Stimulated activated CD4-positive, alpha-beta T cell treated with anti-CD3 and anti-CD28 coated beads, TNF-alpha, amount 100 ng/mL, for 4 hours (primary cell): Measurements from ENCODE around the gene AQP1.

Experiments
- DNase-seq, 3 experiments: peaks; one replicate each; pipeline ENCODE4 v3.0.0-alpha.2; 2020; ENCODE audit warnings: low read depth in 3 of 3

Gene AQP1

DNA sequence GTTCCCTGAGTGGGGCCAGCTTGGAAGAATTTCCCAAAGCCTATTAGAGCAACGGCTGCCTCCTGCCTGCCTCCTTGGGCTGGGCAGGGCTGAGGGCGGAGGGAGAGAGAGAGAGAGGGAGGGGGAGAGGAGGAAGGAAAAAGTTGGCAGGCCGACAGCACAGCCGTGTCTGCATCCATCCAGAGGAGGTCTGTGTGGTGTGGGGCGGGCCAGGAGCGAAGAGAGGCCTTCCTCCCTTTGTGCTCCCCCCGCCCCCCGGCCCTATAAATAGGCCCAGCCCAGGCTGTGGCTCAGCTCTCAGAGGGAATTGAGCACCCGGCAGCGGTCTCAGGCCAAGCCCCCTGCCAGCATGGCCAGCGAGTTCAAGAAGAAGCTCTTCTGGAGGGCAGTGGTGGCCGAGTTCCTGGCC, at the start of gene AQP1:
Gene AQP1, plus strand, starts transcription at position 293 of the 409 bp plus-strand sequence. Its CDS starts 57 bp downstream, at position 350.
- DNase-seq: no peak

DNA sequence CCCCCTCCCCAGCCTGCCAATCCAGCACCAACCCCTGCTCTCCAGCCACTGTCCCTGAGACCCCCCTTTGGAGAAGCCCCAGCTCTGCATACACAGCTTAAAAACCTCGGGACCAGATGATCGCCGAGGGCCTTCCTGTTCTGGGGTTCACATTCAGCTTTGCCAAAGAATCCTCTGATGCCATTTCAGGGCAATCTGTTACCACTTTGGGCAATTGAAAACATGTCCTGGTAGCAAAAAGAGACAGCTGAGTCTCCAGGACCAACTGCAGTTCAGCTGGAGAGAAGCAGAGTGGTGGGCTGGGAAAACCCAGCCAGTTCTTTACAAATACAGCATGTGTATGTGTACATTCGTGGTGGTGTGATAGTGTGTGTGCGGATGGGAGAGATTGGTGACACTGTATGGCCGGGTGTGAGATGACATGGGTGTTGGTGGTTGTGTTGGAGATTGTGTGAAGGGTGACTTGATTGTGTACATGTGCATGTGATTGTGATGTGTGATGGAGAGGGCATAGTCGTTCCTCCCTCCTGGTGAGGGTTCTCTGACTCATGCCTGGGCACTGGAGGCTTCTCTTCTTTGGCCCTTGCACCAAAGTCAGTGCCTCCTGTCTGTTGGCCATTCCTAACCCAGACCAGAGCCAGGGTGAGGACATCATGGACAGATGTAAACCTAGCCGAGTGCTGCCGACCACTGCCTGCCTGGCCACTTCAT, 48.5 kb upstream of the AQP1 start:
- DNase-seq: no peak

DNA sequence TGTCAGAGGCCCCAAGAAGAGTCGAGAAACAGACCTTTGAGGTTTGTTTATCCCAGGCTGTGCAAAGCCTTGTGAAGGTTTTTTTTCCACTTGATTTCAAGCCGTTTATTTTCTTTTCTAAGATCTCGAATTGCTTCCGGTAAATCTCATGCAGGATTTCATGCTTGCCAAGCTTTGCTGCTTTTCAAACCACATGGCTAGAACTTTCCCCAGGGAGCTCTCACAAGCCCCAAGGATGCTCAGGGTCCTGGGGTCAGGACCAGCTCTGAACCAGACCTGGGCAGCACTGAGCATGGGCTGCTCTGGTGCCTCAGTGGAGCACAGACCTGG, 48.0 kb upstream of the AQP1 start:
- DNase-seq: no peak

DNA sequence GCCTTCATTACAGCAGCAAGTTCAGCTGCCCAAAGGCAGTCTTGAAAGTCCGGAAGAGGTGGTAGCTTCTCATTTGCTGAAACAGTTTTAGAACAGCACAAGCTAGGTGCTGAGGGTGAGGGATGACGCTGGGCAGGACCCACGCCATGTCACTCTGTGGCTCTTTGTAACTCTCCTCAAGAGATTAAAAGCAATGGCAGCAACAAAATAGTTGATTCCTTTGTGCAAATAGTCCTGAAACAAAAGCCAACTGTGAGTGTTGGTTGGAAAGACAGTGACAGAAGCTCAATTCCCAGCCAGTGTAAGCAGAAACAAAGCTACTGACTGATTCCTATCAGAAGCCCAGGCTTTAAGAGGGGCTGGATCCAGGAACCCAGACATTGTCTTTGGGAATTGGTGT, 47.6 kb upstream of the AQP1 start:
- DNase-seq: no peak

DNA sequence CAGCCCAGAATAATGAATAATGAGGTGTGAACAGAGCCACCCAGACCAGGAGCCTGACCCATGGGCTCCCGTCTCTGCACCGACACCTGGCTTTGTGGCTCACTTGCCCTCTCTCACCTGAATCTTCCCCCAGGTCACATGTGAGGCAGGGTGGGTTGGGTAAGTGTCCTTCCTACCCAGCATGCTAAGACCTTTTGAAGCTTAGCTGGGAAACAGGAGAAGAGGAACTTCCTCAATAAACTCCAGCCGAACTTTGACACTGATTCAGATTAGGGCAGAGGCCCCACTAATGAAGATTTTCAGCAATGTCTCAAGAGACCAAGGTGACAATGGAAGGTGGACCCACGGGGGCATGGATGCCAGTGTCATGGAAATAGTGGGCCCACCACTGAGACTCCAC, 46.6 kb upstream of the AQP1 start:
- no peak for DNase-seq

DNA sequence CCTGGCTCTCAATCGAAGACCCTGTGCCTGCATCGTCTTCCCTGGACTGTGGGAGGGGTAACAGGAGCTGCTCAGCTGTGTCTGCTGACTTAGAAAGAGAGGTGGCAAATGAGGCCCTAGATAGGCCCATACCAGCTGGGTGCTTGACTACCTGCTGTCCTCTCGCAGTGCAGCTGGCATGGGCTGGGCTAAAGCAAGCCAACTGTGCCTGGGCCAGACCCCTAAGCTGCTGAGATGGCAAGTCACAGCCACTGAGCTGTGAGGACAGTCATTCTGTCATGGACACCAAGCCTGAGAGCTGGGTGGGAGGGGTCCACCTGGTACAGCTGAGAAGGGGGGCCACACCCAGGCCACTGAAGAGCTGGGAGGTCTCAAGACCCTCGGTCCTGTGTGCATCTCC, 45.8 kb upstream of the AQP1 start:
- DNase-seq: no peak

DNA sequence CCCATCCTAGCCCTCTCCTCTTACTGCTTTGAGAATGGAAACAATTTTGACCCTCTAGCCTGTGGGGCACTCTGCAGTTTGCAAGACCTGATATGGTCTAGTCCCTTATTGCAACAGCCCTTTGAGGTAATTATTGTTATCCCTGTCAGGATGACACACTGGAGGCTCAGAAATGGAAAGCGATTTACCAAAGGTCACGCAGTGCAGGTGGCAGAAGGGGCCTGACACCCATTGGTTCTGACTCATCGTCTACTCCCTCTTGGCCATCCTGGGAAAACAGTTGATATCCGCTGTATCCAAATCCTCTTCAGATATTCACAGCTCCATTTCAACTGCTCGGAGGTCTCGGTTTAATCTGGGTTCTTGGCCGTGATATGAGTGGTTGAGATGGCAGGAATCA, 44.7 kb upstream of the AQP1 start:
- DNase-seq: no peak

DNA sequence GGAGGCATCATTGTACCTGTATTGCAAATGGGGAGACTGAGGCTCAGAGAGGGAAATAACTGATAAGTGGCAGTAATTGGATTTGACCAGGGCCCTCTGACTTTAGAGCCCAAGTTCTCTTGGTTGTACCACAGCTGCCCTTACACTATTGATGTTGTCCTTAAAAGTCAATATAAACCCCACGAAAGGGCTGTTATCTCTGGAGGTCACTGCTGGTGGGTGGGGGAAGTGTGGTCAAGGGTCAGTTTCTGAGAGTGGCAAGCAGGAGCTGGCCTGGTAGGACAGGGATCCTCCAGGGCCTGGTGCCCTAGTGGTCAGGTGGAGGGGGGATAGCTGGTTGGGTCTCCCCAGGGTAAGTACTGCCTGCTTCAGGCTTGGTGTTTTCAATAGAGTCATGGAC, 44.2 kb upstream of the AQP1 start:
- no peak for DNase-seq

DNA sequence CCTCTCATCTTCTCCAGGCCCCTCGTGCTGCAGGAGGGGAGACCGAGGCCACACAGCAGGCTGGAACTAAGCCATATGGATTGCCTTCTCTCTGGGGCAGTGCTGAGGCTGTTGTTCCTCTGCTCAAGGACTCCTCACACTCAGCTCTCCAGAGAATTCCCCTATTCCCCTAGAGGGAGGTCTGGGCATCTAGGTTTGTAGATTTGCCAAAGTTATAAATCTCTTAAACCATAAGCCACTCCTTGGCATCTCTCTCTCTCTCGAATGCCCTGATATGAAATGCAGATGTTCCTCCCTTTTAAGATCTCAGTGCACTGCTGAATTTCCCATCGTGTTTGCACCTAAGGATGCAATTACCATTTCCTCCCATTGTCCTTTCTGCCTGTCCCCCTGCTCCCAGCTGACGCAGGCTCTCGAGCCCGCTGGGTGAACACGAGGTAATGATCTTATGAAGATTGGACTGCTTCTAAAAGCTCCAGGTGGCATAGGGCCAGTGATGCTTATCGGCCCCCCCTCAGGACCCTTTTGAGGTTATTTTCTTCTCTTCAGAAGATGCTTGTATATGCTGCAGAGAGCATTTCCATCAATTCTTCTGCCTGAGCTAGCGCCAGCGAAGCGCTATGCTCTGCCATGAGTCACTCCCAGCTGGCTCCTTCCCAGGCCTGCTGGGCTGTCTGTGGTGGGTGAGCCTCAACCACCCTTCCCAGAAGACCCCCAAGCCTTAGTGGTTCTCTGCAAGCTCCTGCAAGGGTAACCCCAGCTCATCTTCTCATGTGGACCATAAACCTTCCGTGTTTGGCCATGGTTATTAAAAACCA, 41.6 kb upstream of the AQP1 start:
- no peak for DNase-seq

DNA sequence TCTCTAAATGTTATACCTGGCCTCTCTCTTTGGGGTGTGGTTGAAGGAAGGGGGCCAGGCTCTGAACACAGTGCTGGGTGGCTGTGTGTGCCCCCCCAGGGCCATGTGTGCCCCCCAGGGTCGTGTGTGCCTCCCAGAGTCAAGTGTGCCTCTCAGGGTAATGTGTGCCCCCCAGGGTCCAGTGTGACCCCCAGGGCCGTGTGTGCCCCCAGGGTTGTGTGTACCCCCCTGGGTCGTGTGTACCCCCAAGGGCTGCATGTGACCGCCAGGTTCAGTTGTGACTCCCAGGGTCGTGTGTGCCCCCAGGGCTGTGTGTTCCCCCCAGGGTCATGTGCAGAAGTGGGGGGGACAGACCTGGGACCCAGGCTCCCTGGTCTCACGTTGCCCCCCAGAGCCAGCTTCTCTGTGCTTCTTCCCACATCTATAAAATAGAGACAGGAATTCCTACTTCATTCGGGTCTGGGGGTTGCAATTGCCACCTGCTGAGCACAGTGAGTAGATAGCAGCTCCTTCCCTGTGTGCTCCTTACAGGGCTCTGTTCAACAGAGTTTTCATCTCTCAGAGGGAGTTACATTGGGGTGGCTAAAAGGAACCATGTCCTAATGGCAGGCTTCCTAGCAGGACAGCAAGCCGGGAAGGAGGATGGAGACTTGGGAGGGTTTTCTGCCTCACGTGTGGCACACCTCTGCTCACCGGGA, 40.7 kb upstream of the AQP1 start:
- DNase-seq: no peak

DNA sequence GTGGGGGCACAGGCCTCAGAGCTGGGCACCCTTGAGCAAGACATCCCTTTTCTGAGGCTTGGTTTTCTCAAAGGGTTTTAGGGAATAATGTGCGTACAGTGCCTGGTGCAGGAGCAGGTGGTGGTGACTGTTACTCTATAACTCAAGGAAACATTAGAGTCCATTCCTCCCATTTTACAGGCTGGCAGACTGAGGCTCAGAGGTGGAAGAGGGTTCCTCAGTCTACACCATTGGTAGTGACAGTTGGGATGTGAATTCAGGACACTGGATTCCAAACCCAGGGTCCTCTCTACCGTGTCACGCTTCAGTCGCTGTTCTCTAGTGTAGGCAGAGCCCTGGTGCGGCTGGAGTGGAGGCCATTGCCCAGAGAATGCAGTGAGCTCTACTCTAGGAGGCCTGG, 40.0 kb upstream of the AQP1 start:
- no peak for DNase-seq

DNA sequence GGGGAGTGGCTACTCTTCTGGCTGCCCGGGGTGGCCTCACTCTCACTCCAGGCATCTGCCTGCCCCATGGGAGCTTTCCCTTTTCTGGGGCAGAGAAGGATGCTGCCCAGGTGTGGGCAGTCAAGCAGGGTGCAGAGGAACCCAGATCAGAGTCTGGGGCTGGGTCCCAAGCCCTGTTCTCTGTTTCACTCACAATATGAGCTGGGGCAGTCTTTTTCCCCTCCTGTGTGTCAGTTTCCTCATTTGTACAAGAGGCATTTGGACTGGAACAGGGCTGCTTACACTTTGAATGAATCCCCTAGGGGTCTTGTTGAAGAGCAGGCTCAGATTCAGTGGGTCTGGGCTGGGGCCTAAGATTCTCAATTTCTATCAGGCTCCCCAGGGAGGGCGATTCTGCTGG, 38.4 kb upstream of the AQP1 start:
- no peak for DNase-seq

DNA sequence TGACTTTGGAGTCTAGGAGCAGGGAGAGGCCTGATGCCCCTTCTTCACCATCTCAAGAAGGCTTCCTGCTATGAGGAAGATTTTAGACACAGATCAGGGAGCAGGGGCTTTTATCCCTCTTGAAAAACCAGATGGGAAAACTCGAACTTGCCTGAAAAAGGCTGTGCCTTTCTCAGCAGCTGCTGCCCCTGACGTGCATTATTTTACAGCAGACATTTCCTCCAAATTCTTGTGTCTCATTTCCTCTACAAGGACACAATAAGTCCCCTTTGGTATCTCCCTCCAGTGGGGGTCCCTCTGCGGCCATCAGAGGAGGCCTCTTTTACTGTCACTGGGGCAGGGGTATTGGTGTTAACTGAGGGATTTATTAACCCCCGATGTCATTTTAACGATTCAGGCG, 38.0 kb upstream of the AQP1 start:
- no peak for DNase-seq

DNA sequence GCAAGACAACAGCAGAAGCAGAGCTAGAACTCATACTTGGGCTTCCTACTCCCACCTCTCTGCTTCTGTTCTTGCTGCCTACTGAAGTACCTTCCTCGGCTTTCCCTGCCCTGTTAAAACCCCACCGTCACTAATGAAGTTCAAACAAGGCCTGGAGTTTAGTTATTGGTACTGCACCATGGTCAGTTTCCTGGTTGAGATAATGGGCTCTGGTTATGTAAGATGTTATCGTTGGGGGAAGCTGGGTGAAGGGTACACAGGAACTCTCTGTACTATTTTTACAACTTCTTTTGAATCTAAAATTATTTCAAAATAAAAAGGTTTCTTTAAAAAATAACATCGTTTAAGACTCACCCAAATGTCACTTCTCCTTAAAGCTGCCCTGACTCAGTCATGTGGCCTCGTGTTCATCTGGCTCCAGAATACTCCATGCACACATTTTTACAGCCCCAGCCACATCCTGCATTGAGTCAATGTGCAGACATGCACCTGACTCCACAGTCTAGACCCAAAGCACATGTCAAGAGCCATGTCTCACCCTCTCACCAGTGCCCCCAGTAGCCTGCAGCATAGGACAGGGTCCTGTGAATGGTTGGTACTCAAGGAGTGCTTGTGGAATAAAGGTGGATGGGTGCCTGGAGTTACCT, 36.9 kb upstream of the AQP1 start:
- DNase-seq: no peak

DNA sequence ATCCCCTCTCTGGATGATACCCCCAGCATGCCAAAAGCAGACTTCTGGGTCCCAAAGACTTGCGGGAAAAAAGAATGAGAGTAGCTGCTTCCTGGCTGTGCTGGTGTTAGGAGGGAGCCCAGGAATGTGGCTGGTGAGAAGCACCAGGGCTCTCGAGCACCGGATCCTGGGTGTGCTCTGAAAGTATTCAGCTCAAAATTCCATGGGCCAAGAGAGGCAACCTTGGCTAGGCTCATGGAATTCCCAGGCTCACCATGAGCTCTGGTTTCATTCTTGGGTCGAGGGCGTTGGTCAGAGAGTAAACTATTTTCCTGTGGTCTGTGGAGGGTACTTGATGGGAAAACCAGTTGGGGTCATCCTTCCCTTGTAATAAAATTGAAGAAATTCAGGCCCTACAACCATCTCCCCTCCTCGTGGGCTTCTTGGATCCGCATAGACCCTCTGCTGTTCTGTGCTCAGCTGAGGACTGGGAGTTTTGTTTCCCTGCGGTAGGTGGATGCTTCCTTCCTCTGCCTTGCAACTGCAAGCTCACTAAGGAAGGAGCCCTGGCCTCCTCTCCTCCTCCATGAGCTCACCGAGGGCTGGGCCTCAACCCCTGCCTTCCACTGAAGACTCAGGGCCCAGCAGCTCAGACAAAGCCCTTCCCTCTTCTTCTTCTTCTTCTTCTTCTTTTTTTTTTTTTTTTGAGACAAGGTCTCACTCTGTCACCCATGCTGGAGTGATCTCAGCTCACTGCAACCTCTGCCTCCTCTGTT, 34.5 kb upstream of the AQP1 start:
- DNase-seq: no peak

DNA sequence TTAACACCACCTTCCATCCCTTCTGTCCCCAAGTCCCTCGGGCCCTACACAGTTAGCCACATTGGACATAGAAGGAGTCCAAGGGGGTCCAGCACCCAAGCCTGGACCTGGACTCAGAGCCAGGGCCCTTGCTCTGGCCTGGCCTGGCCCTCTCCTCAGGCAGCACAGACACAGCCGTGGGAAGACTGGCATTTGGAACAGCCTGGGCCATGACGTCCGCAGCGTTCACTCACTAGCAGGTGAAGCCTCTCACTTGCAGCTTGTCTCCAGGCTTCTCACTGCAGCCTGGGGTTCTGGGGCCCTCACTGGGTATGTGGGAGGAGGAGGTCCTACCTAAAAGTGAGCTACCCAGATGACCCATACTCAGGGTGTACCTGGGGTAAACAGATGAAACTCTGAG, 33.7 kb upstream of the AQP1 start:
- DNase-seq: no peak

DNA sequence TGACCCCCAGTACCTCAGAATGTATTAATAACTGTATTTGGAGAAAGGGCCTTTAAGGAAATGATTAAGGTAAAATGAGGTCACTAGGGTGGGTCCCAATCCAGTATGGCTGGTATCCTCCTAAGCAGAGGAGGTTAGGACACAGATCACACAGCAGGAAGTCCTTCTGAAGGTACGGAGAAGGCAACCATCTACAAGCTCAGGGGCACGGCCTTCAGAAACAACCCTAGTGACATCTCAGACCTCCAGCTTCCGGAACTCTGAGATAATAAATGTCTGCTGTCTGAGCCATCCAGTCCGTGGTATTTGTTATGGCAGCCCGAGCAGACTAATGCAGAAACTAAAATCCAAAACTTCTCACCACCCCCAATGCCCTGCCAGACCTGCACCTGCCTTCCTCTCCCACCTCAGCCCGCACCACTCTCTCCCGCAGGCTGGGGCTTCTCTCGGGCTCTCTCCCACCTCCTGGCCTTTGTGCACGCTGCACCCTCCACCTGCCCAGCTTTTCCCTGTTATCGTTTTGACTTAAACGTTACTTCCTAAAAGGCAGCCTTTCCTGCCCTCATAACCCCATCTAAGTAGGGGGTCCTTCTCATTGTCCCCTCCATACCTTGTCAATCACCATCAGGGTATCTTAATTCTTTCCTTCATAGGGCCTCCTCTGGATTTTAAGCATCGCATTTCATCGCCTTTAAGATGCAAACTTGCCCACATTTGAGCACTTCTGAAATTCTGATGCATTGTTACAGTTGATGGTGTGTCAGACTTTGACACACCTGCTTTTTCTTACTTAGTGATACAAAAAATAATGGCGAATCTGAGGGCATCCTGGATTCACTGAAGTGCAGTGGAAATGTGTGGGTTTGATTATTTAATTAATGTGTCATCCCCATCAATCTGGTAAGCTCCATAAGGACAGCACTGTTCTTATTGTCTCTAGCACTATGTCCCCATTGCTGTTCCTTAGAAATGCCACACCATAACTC, 32.2 kb upstream of the AQP1 start:
- no peak for DNase-seq

DNA sequence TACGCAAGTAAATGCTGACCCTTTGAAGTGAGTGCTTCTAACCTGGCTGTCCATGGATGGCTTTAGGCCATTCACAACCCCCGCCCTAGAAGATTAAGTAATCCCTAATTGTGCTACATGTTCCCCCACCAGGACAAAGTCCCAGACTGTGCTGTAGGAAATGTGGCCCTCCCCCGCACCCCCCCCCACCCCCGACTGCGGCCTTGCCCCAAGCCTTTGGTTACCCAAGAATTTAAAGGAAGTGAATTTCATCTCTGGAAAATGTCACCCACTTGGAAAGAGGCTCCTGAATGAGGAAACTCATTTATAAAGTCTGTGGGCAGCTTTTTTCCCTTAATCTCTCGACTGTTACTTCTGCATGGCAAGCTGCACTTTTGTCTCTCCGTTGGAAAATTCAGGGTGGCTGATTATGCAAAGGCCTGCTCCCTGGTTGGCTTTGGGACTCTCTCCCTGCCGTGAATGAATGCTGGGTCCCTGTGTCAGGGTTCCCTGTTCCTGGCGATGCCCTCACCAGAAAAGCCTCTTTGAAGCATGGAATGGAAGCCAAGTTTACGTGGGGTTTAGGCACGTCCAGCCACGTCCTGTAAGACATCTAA, 31.4 kb upstream of the AQP1 start:
- DNase-seq: no peak

DNA sequence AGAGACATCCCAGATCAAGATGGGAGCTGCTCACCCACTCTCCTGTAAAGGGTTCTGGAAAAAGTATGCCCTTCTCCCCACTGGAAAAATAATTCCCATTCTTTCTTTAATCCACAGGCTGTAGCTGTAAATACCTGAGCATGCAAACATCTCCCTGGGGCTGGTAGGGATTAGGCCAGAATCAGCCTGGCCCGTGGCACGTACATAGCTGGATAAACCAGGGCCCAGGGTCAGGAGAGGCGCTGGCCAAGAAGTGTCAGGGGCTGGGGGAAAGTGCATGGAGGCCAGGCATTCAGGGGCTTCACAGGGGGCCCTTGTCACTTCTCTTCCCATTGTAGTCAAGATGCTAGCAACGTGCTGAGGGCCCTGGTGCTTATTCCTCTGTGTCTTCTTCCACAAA, 30.7 kb upstream of the AQP1 start:
- DNase-seq: no peak

DNA sequence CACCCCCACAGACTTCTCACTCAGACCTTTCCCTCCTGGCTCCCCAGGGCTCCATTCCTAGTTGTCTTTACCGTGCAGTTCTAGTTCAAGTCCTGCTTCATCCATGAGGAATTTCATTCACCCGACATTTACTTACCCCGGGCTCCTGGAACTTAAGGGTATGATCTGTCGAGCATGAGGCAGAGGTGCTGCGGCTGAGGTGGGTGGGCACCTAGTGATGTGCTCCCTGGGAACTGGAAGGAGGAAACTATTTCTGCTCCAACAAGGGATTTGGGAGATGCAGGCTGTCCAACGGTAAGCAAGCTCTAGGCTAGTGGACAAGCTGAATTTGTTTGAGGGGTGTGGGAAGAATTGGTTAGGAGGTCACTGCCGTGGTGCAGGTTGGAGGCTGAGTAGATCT, 30.2 kb upstream of the AQP1 start:
- no peak for DNase-seq
